K562 (cell line): ENCODE data around the gene VWA7. TPM values are rescaled to one million over a fixed set of nuclear protein-coding genes. Genes with fewer than 3 reads are reported as not detected.

Source experiments
- ATF1 ChIP-seq, 2 experiments: fragments of 450-650 bp in 1 of 2; IDR thresholded peaks; 2 replicates each; pipeline ENCODE4 v1.6.1; 2016; ENCODE audit warnings: missing compliant biosample characterization in 1 of 2, missing genetic modification characterization in 1 of 2
- CHCHD3 ChIP-seq: fragments of 250-450 bp; sonication (Bioruptor Pico); IDR thresholded peaks from 2 replicates; pipeline ENCODE4 v2.1.2; 2022; ENCODE audit warnings: mild to moderate bottlenecking
- FOXJ3 ChIP-seq: sonication (generic); formaldehyde crosslinking; IDR thresholded peaks from 2 replicates; pipeline ENCODE4 v1.4.0; 2020; ENCODE audit warnings: mild to moderate bottlenecking, missing genetic modification reagents
- HDAC3 ChIP-seq: fragments of 450-650 bp; IDR thresholded peaks from 2 replicates; pipeline ENCODE4 v1.6.1; 2018; ENCODE audit warnings: borderline replicate concordance, mild to moderate bottlenecking, moderate library complexity; ENCODE audit not compliant: partially characterized antibody
- HDAC6 ChIP-seq: IDR thresholded peaks from 2 replicates; pipeline ENCODE4 v1.6.1; 2012; ENCODE audit warnings: low read depth, mild to moderate bottlenecking, control low read depth, inconsistent platforms, low read length, moderate library complexity
- HDGF ChIP-seq: fragments of 450-650 bp; IDR thresholded peaks from 2 replicates; pipeline ENCODE4 v1.6.1; 2016
- HLTF ChIP-seq: fragments of 450-650 bp; IDR thresholded peaks from 2 replicates; pipeline ENCODE4 v1.6.1; 2016
- KLF16 ChIP-seq: IDR thresholded peaks from 2 replicates; pipeline ENCODE4 v1.6.1; 2016; ENCODE audit warnings: antibody characterized with exemption
- MECOM ChIP-seq: fragments of 250-450 bp; sonication (Bioruptor Pico); IDR thresholded peaks from 2 replicates; pipeline ENCODE4 v1.8.0; 2022; ENCODE audit warnings: inconsistent platforms
- MEF2A ChIP-seq: IDR thresholded peaks from 2 replicates; pipeline ENCODE4 v1.6.1; 2011; ENCODE audit warnings: low read depth, mild to moderate bottlenecking, low read length, moderate library complexity; ENCODE audit not compliant: control insufficient read depth
- NCOA4 ChIP-seq: fragments of 450-650 bp; IDR thresholded peaks from 2 replicates; pipeline ENCODE4 v1.6.1; 2018; ENCODE audit warnings: mild to moderate bottlenecking; ENCODE audit not compliant: partially characterized antibody
- PHF8 ChIP-seq: fragments of 200-600 bp; sonication (generic); IDR thresholded peaks from 2 replicates; pipeline ENCODE4 v1.6.1; 2012; ENCODE audit warnings: mixed run types, mild to moderate bottlenecking, inconsistent platforms, low read length, moderate library complexity, borderline replicate concordance
- RBFOX2 ChIP-seq: fragments of 200-400 bp; formaldehyde crosslinking; IDR thresholded peaks from 2 replicates; pipeline ENCODE4 v1.6.1; 2017; ENCODE audit warnings: low read depth, mild to moderate bottlenecking, low read length, moderate library complexity
- SMARCA5 ChIP-seq: fragments of 450-650 bp; IDR thresholded peaks from 2 replicates; pipeline ENCODE4 v1.6.1; 2016
- ZBED1 ChIP-seq: IDR thresholded peaks from 2 replicates; pipeline ENCODE4 v1.6.1; 2014
- ZBTB17 ChIP-seq: fragments of 450-650 bp; formaldehyde crosslinking; IDR thresholded peaks from 2 replicates; pipeline ENCODE4 v1.4.0; 2020; ENCODE audit warnings: mild to moderate bottlenecking
- ZFX ChIP-seq: sonication (generic); formaldehyde crosslinking; IDR thresholded peaks from 2 replicates; pipeline ENCODE4 v1.8.0; 2022; ENCODE audit warnings: mild to moderate bottlenecking, missing genetic modification reagents, moderate library complexity
- ZKSCAN1 ChIP-seq: fragments of 150-350 bp; IDR thresholded peaks from 2 replicates; pipeline ENCODE4 v1.6.1; 2016; ENCODE audit warnings: low read depth, low read length
- ZNF668 ChIP-seq: fragments of 250-450 bp; sonication (Bioruptor Pico); IDR thresholded peaks from 2 replicates; pipeline ENCODE4 v1.8.0; 2022; ENCODE audit warnings: mild to moderate bottlenecking, inconsistent platforms
- ZNF707 ChIP-seq: fragments of 250-450 bp; sonication (Bioruptor Pico); conservative IDR thresholded peaks from 2 replicates; pipeline ENCODE4 v1.8.0; 2022; ENCODE audit warnings: inconsistent platforms, mild to moderate bottlenecking, moderate library complexity
- polyA plus RNA-seq, 8 experiments: library from polyadenylated mRNA; depleted of rRNA in 4 of 8; stranded (reverse) in 5 of 8; unstranded in 3 of 8; fragments of >200 nt; fragmentation: Nextera tagmentation in 2 of 8; fragmentation: Illumina TruSeq in 1 of 8; extraction: Ambion mirVana in 2 of 8; extraction: Trizol in 1 of 8; gene quantifications; 2 replicates each; pipeline versions ENCODE4 v1.2.1 to v1.2.3, GENCODE V29; 2011 to 2014; ENCODE audit warnings: inconsistent platforms in 1 of 8, missing spikeins in 1 of 8
- total RNA-seq, 7 experiments: library from RNA; depleted of rRNA in 6 of 7; stranded (reverse); fragments of >200 nt in 6 of 7; fragmentation: Illumina TruSeq in 2 of 7; extraction: Trizol in 2 of 7; gene quantifications; 2 replicates each; pipeline versions ENCODE4 v1.2.1 to v1.2.3, GENCODE V29; 2011 to 2021; ENCODE audit warnings: low replicate concordance in 1 of 7
- TF ChIP-seq, protein P1 (sequence below): sonication (generic); formaldehyde crosslinking; IDR thresholded peaks from 2 replicates; pipeline ENCODE4 v1.5.0; 2020; ENCODE audit warnings: missing genetic modification reagents
- TF ChIP-seq, protein P2 (sequence below): fragments of 450-650 bp; IDR thresholded peaks from 2 replicates; pipeline ENCODE4 v1.6.1; 2017; ENCODE audit warnings: antibody characterized with exemption, mild to moderate bottlenecking
- TF ChIP-seq, protein P3 (sequence below): sonication (generic); formaldehyde crosslinking; IDR thresholded peaks from 2 replicates; pipeline ENCODE4 v1.9.0; 2022; ENCODE audit warnings: mild to moderate bottlenecking, missing genetic modification reagents
- TF ChIP-seq, protein P4 (sequence below), 2 experiments: IDR thresholded peaks; 2 replicates each; pipeline ENCODE4 v1.6.1; 2011; ENCODE audit warnings: borderline replicate concordance in 1 of 2, control low read depth in 1 of 2, low read depth in 1 of 2, low read length in 1 of 2, mild to moderate bottlenecking in 1 of 2, mixed read lengths in 1 of 2, moderate library complexity in 1 of 2; ENCODE audit not compliant: insufficient read depth in 1 of 2, insufficient read length in 1 of 2, poor library complexity in 1 of 2, severe bottlenecking in 1 of 2; ENCODE audit errors: extremely low read depth in 1 of 2

VWA7 gene
- total and polyA plus RNA-seq, 9 of the 15 experiments (the other 6 are each of a cell fraction or from before 2014, with no cell fraction given) = 0.18 to 2.9 (median 0.95) TPM

DNA sequence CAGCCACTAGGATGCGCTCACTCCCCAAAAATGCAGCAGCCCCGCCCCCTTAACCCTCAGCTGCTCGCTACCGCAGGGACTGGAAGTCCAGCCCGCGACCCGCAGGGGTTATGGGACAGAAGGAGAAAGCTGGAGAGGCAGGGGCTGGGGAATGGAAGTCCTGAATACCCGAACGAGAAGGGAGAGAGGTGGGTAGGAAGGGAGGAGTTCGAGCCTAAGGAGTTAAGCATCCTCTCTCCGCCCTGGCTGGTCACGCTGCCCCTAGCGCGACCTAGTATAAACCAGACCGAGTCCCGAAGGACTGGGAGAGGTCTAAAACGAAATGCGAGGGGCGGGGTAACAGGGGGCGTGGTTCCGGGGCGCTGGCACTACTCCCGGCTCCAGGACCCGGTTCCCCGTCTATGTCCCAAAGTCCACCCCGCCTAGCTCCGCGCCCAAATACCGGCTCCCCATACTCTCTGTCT is 47.6 kb downstream of the VWA7 start (continued):
- TF ChIP-seq, protein P1, sequence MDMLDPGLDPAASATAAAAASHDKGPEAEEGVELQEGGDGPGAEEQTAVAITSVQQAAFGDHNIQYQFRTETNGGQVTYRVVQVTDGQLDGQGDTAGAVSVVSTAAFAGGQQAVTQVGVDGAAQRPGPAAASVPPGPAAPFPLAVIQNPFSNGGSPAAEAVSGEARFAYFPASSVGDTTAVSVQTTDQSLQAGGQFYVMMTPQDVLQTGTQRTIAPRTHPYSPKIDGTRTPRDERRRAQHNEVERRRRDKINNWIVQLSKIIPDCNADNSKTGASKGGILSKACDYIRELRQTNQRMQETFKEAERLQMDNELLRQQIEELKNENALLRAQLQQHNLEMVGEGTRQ (CRISPR knock-in tag) = no peak
- TF ChIP-seq NCOA4 (no peak), ZNF707 (CRISPR knock-in tag) (no peak), HLTF (no peak), ZBTB17 (CRISPR knock-in tag) (peak; percentile 93), HDAC3 (no peak), HDAC6 (no peak), PHF8 (peak; percentile 48; the same call in 1 of the 2 replicates), HDGF (no peak), CHCHD3 (peak; percentile 87), ZBED1 (no peak; the same call in 1 of the 2 replicates), ZFX (no peak), MECOM (CRISPR knock-in tag) (no peak; the same call in 1 of the 2 replicates), ZNF668 (CRISPR knock-in tag) (no peak), RBFOX2 (no peak), SMARCA5 (peak; percentile 75), MEF2A (no peak), KLF16 (no peak), ZKSCAN1 (0 out of 2 replicates have a peak, but pooled peaks have one; percentile 17), FOXJ3 (CRISPR knock-in tag) (no peak), ATF1 (CRISPR knock-in tag; IDR thresholded peaks at IDR 0.05) (no peak), ATF1 (tag; IDR thresholded peaks at IDR 0.05) (no peak)
- TF ChIP-seq, protein P2, sequence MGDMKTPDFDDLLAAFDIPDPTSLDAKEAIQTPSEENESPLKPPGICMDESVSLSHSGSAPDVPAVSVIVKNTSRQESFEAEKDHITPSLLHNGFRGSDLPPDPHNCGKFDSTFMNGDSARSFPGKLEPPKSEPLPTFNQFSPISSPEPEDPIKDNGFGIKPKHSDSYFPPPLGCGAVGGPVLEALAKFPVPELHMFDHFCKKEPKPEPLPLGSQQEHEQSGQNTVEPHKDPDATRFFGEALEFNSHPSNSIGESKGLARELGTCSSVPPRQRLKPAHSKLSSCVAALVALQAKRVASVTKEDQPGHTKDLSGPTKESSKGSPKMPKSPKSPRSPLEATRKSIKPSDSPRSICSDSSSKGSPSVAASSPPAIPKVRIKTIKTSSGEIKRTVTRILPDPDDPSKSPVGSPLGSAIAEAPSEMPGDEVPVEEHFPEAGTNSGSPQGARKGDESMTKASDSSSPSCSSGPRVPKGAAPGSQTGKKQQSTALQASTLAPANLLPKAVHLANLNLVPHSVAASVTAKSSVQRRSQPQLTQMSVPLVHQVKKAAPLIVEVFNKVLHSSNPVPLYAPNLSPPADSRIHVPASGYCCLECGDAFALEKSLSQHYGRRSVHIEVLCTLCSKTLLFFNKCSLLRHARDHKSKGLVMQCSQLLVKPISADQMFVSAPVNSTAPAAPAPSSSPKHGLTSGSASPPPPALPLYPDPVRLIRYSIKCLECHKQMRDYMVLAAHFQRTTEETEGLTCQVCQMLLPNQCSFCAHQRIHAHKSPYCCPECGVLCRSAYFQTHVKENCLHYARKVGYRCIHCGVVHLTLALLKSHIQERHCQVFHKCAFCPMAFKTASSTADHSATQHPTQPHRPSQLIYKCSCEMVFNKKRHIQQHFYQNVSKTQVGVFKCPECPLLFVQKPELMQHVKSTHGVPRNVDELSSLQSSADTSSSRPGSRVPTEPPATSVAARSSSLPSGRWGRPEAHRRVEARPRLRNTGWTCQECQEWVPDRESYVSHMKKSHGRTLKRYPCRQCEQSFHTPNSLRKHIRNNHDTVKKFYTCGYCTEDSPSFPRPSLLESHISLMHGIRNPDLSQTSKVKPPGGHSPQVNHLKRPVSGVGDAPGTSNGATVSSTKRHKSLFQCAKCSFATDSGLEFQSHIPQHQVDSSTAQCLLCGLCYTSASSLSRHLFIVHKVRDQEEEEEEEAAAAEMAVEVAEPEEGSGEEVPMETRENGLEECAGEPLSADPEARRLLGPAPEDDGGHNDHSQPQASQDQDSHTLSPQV = no peak
- TF ChIP-seq, protein P3, sequence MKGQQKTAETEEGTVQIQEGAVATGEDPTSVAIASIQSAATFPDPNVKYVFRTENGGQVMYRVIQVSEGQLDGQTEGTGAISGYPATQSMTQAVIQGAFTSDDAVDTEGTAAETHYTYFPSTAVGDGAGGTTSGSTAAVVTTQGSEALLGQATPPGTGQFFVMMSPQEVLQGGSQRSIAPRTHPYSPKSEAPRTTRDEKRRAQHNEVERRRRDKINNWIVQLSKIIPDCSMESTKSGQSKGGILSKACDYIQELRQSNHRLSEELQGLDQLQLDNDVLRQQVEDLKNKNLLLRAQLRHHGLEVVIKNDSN (CRISPR knock-in tag) = peak; percentile 74
- TF ChIP-seq, protein P4, sequence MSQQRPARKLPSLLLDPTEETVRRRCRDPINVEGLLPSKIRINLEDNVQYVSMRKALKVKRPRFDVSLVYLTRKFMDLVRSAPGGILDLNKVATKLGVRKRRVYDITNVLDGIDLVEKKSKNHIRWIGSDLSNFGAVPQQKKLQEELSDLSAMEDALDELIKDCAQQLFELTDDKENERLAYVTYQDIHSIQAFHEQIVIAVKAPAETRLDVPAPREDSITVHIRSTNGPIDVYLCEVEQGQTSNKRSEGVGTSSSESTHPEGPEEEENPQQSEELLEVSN (IDR thresholded peaks at IDR 0.05; ENCODE audit: borderline replicate concordance in 1 of 2, extremely low read depth in 1 of 2, insufficient read depth in 1 of 2, insufficient read length in 1 of 2, low read depth in 1 of 2, low read length in 1 of 2, poor library complexity in 1 of 2, severe bottlenecking in 1 of 2) = no peak
